LHCN-M2 (cell line): ENCODE measurements around the gene ANO8. TPM values are rescaled to one million over a fixed set of nuclear protein-coding genes. Genes with fewer than 3 reads are reported as not detected.
"Not testable (repeated sequence)": the region's sequence is repeated elsewhere in the genome, so short reads cannot be mapped to it uniquely, and the experiment has no call there.

ENCODE experiments used
- DNase-seq: peaks from one replicate; pipeline ENCODE4 v3.0.0-alpha.2; 2012; ENCODE audit warnings: low read depth
- total RNA-seq: library from RNA; depleted of rRNA; stranded (reverse); fragments of >200 nt; gene quantifications from 2 replicates; pipeline ENCODE4 v1.2.3, GENCODE V29; 2014

ANO8 gene
- total RNA-seq, 1 experiment from 2014 or later = 3.3 TPM

- DNase-seq = no peak
Measured at GRCh38 chr19:17312189-17313113, 22.2 kb downstream of the ANO8 start.

DNA sequence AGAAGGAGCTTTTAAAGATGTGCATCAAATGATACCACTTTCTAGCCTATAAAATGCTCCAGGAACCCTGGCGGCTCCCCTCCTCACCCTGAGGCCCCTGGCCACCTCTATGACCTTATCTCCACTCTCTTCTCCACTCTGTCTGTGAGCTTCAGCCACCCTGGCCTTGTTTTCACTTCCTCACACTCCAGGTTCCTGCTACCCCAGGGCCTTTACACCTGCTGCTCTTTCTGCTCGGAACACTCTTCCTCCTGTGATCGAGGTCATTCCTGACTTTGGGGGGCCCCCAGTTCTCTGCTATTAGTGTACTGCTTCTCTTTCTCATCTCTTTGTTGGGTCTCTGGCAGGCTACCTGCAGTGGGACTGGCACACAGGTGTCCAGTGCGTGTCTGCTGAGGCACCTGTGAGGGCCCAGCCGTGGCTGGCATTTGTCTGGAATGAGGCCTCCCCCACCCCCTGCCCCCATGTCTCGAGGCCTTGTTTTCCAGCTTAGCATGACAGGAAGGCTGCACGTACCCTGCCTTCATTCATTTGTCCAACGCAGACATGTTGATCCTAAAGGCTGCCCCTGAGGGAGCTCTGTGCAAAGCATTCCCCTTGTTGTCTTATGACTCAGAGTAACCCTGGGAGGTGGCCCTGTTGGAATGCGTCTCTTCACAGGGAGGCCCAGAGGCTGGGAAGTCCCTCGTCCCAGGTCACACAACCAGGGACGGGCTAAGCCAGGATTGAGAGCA is 23.0 kb downstream of the ANO8 start:
- peak; percentile 40 for DNase-seq

DNA sequence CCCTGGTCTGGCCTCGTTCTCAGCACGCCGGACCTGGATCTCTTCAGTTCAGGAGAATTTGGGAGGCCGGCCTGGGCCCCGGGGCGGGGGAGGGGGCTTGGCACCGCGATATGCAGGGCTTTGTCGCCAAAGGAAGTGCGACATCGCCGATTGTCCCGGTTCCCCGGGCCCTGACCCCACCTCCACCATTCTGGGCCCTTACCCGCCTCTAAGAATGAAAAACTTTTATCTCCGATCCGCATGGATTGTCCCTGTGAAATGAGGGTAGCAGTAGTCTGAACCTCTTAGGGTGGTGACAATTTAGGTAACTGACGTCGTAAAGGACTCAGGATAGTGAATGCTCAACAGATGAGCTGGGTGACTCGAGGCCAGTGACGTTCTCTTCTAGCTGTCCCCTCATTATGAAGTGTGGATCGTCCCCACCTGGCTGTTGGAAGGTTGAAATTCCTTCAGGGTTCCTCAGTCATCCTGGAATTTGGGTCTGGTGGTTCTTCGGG is 24.6 kb downstream of the ANO8 start:
- DNase-seq = no peak

DNA sequence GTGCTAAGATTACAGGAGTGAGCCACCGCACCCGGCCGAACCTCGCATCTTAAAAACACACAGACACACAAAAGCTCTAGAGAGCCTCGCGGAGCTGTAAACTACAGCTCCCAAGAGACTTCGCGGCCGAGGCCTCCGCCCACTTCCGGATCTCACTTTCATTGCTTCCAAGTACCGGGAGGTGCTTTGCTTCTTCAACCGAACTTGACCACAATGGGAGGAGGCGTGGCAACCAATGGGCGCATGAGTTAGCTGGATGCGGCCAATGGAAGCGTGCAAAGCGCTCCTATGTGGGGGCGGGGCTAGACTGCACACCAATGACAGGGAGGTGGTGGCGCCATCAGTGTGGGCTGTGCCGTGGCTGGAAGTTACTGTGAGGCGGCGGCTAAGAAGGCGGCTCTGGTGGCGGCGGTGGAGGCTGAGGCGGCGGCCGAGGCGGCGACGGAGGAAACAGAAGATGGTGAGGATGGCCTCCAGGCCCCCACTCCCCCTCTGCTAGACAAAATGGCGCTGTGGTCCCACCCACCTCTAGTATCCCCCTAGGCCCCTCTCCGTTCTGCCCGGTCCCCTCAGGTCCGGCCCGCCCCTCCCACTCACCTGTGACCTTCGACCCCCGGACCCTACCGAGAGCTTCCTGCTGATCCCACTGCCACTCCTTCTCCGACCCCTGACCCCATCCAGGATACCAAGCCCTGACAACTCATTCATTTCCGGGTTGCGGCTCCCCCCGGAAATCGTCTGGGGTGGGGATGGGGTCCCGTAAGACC is 25.3 kb downstream of the ANO8 start, which contains the start of gene DDA1:
TSS of gene DDA1 (plus strand) at position 366 of the 767 bp plus-strand sequence. CDS start at position 458, 92 bp downstream.
- peak; percentile 100 for DNase-seq

DNA sequence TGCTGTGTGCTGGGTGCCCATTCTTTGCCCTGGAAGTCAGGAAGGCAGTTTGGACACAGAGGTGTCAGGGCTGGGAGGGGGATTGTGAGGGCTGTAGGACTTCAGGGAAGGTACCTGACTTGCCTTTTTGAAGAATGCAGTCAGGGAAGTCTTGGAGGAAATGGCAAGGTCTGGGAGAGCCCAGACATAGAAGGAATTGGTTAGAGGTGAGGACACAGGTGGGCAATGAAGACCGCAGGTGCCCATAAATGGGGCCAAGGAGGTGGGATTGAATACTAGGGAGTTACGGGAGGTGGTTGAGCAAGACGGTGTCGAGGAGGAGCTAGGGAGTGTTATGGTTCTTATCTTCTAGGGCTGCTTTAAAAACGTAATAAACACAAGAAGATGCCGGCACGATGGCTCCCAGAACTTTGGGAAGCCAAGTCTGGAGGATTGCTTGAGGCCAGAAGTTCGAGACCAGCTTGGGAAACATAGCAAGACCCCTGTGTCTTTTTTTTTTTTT is 26.7 kb downstream of the ANO8 start:
- DNase-seq = no peak

DNA sequence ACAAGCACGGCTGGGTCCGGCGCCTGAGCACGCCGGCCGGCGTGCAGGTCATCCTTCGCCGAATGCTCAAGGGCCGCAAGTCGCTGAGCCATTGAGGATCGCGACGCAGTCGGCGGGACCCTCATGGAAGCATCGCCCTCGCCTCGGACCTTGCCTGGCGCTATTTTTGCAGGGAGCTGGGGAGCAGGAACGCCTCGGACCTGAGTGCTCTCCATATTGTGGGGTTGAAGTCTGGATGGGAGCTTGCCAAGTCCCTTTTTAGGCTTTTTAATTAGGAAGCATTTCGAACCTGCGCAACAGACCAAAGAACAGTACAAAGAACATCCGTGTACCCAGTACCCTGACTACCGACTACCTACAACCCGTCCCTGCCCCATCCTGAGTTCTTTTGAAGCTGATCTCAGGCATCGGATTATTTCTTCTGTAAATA is 28.4 kb downstream of the ANO8 start:
- no peak for DNase-seq

- DNase-seq = peak; percentile 99
Measured at GRCh38 chr19:17305517-17306284, 29.0 kb downstream of the ANO8 start, which contains the start of gene MRPL34. Gene MRPL34 (plus strand): TSS chr19:17305872. CDS start chr19:17305893, 21 bp downstream.

GRCh38 chr19:17305216-17305516 is 29.5 kb downstream of the ANO8 start:
- no peak for DNase-seq

DNA sequence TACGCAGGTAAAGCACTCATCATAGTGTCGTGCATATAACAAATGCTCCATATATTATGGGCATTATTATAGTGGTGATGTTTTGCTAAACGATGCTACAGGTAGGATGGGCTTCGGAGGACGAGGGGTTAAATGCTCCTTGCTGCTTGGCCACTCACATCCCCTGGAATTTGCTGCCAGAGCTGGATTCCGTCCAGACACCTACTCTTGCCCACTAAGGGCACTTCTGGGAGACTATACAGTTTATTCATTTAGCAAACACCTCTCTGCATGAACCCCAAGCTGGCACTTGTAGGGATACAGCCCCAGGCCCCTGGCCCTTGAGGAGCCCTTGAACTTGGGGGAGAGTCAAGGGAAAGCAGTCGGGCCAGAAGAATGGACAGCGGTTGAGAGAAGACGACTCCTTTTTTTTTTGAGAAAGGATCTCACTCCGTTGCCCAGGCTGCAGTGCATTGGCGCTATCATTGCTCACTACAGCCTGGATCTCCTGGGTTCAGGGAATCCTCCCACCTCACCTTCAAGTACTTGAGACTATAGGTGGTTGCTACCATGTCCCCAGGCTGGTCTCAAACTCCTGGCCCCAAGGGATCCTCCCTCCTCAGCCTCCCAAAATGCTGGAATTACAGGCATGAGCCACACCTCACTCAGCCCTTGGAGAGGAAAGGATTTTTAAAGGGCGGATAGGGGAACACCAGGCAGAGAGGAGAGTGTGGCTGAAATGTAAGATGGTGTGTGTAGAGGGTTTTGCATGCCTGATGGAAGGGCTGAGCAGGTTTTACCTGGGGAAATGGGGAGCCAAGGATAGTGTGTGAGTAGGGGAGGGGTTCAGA is 30.1 kb downstream of the ANO8 start:
- no peak for DNase-seq

DNA sequence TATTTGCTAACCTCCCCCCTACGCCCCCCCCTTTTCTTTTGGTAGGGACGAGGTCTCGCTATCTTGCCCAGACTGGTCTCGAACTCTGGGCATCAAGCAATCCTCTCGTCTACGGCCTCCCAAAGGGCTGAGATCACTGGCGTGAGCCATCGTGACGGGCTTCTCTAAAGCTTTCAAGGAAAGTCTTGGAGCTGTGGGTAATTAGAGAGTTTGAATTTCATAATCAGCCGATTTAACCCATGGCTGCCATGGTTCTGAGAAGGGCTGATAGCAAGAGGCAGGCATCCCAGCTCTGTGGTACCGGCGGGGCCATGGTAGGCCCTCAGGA is 30.8 kb downstream of the ANO8 start:
- DNase-seq = no peak

- peak; percentile 94 for DNase-seq
Measured at GRCh38 chr19:17303167-17303939, 31.3 kb downstream of the ANO8 start, which contains the start of gene ABHD8. Gene ABHD8 (minus strand): TSS chr19:17303425. CDS start chr19:17301616, 1,809 bp downstream.

GRCh38 chr19:17302391-17303166 is 32.1 kb downstream of the ANO8 start:
- no peak for DNase-seq

DNA sequence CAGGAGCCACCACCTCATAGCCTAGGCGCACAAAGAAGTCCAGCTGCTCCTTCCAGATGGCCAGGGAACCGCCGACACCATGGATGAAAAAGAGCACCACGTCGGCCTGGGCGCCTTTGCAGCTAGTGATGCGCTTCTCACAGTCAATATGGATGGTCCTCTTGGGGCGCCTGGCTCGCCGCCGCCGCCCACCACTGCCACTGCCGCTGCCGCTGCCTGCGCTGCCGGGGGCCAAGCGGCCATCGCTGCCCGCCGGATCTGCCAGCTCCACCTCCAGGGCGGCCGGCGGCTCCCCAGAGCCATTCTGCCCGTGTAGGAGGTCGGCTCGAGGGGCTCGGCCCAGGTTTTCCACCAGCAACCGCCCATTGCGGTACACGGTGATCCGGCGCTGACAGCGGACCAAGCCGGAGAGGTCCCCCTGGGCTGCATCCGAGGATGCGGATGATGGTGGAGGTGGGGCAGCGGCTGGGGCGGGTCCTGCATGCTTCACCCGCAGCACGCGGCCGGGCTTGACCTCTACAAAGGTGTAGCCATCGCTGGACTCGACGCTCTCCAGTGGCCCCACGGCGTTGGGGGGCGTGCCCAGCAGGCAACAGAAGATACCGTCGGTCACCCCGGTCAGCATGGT is 33.5 kb downstream of the ANO8 start:
- no peak for DNase-seq

- no peak for DNase-seq
Measured at GRCh38 chr19:17296976-17297375, 37.7 kb downstream of the ANO8 start.

DNA sequence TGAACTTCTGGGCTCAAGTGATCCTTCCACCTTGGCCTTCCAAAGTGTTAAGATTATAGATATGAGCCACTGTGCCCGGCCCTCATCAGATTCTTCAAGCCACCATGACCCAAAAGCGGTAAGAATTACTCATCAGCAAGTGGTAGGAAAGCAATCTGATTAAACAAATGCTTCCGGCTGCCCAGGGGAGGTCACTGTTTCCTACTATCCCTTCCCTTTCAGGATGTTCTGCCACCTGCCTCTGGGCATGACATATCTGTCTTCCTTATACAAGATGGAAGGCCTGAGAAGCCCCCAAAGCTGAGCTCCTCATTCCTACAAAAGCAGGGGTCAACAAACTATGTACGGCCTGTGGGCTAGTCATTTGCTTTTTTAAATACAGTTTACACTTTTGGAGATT is 38.4 kb downstream of the ANO8 start:
- DNase-seq = peak; percentile 75

DNA sequence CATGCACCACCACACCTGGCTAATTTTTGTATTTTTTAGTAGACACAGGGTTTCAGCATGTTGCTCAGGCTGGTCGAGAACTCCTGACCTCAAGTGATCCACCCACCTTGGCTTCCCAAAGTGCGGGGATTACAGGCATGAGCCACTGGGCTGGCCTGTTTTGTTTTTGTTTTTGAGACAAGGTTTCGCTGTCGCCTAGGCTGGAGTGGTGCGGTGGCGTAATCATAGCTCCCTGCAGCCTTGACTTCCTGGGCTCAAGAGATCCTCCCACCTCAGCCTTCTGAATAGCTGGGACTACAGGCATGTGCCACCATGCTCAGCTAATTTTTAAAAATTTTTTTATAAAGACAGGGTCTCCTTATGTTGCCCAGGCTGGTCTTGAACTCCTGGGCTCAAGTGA is 39.1 kb downstream of the ANO8 start:
- DNase-seq = not testable (repeated sequence)

DNA sequence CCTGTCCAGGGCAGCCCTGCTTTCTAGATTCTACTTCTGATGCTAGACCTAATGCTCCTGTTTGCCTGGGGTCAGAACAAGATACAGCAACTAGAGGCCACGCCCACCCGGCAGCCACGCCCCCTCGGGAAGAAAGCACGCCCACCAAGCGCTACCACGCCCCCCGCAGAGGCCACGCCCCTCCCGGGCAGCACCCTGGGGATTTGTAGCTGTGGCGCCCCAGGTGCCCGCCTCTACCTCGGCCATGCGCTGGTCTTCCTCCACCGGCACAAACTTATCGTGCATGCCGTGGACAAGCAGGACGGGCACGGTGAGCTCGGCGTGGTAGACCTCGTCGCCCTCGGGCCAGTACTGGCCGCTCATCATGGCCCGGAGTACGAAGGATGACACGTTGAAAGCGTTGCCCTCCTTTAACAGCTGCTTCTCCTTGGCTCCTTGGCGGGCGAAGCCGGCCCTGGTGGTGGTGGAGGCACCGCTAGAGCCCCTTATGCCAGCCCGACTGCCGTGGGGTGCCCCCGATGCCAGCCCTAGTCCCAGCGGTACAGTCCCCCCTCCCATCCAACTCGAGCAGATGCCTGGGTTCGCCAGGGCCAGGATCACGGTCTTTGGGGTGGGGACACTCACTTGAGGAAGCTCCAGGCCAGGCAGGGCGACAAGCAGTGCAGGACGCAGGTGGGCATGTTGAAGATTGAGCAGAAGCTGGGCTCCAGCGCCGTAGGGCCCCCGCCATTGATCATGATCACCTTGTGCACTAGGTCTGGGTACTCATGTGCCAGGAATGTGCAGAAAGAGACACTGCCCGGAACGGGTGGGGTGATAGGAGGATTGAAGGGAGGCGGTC is 40.4 kb downstream of the ANO8 start:
- DNase-seq = no peak
